ENCODE data around the gene AKAP9. TPM values are rescaled to one million over a fixed set of nuclear protein-coding genes. Genes with fewer than 3 reads are reported as not detected.

Gene AKAP9
- total and polyA plus RNA-seq, 2 donors (not counting 3 experiments of a cell fraction or from before 2014, with no cell fraction given) = 9.5 to 51.6 TPM

GRCh38 chr7:92108821-92109220, 168.2 kb downstream of the AKAP9 start:
- CTCF ChIA-PET = no interaction called here
- no peak for DNase-seq (ENCODE audit: low read depth, low spot score)
- Histone ChIP-seq H3K36me3 (ENCODE audit: control insufficient read depth in 2 of 2, extremely low read depth in 1 of 2, insufficient read depth in 2 of 2, low read length in 2 of 2) (peaks cover 6 to 13% of the 10 kb centered on the region in 2 experiments), H3K4me2 (ENCODE audit: insufficient read depth, low read length) (no peak overlapping the region), H3K27me3 (ENCODE audit: control insufficient read depth in 2 of 2, insufficient read depth in 2 of 2, low read length in 2 of 2) (no peaks in the 10 kb centered on the region), H3K27ac (ENCODE audit: insufficient read depth, low read depth, low read length) (no peak overlapping the region), H3K4me1 (ENCODE audit: control insufficient read depth, extremely low read depth, insufficient read depth, low read length) (no peaks in the 10 kb centered on the region), H3K4me3 (replicated peaks in 1 of 3; ENCODE audit: insufficient read depth in 1 of 3, low read depth in 1 of 3, low read length in 3 of 3) (no peak overlapping the region), H3K9me3 (replicated peaks; ENCODE audit: control insufficient read depth, insufficient read depth, low read length) (no peaks in the 10 kb centered on the region), H3K9ac (replicated peaks; ENCODE audit: extremely low read depth, insufficient read depth, low read length) (no peak overlapping the region), H3K79me2 (ENCODE audit: control insufficient read depth, insufficient read depth, low read length) (no peaks in the 10 kb centered on the region), H2AFZ (ENCODE audit: low read depth, low read length) (no peak overlapping the region), H3K9me1 (replicated peaks; ENCODE audit: control insufficient read depth, extremely low read depth, insufficient read depth, low read length) (no peaks in the 10 kb centered on the region), H4K20me1 (replicated peaks; ENCODE audit: control insufficient read depth, extremely low read depth, insufficient read depth, low read length) (no peaks in the 10 kb centered on the region)
- FAIRE-seq = no peak
- no TSS peak for BruUV-seq (replicated peaks)
- dilution Hi-C loops (cut with MboI; ENCODE audit: extremely low pct_ligation_motif_present, low sequenced_read_pairs) (no loop called here), intact Hi-C loops (cut with micrococcal nuclease) (no loop called here)
- POLR2A ChIA-PET = no interaction called here
- TF ChIP-seq MAX (IDR thresholded peaks at IDR 0.05; ENCODE audit: insufficient read depth, insufficient read length) (no peak), JUN (IDR thresholded peaks at IDR 0.05; ENCODE audit: borderline replicate concordance, insufficient read depth, insufficient read length, low read depth) (no peak), GATA2 (IDR thresholded peaks at IDR 0.05; ENCODE audit: insufficient read depth, insufficient read length, low read depth, low read length) (no peak), EZH2 (IDR thresholded peaks at IDR 0.05; ENCODE audit: borderline replicate concordance, low read depth, low read length, severe bottlenecking) (no peak), CTCF (IDR thresholded peaks at IDR 0.05; ENCODE audit: extremely low read depth in 1 of 2, insufficient read depth in 1 of 2, low read depth in 1 of 2, low read length in 2 of 2) (no peak), POLR2AphosphoS5 (IDR thresholded peaks at IDR 0.05; ENCODE audit: insufficient read depth, low read depth, low read length) (no peak), FOS (IDR thresholded peaks at IDR 0.05; ENCODE audit: borderline replicate concordance, insufficient read depth, low read length) (no peak), MYC (IDR thresholded peaks at IDR 0.05; ENCODE audit: low read depth, low read length) (no peak), POLR2A (IDR thresholded peaks at IDR 0.05; ENCODE audit: low read depth, low read length) (no peak)

All from endothelial cell of umbilical vein (primary cell).